GM19452 (cell line): ENCODE measurements around the gene COL24A1.
"Not testable (repeated sequence)": the region's sequence is repeated elsewhere in the genome, so short reads cannot be mapped to it uniquely, and the experiment has no call there.

ENCODE experiments used
- ATAC-seq: cut with Tn5 transposase; IDR thresholded peaks from one replicate; pipeline ENCODE4 v1.9.1; 2021; ENCODE audit not compliant: unreplicated experiment

Gene COL24A1

GRCh38 chr1:85998105-85998855 lies 158.3 kb downstream of the COL24A1 start:
- ATAC-seq = no peak

- no peak for ATAC-seq
Measured at GRCh38 chr1:85992791-85993190, 163.8 kb downstream of the COL24A1 start.

- ATAC-seq = peak; percentile 44
Measured at GRCh38 chr1:85991261-85991660, 165.3 kb downstream of the COL24A1 start.

- peak; percentile 44 for ATAC-seq
Measured at GRCh38 chr1:85984636-85985035, 171.9 kb downstream of the COL24A1 start.

- ATAC-seq = no peak
Measured at GRCh38 chr1:85983316-85983715, 173.3 kb downstream of the COL24A1 start.

- no peak for ATAC-seq
Measured at GRCh38 chr1:85976516-85977205, 179.9 kb downstream of the COL24A1 start.

GRCh38 chr1:85975912-85976371 lies 180.6 kb downstream of the COL24A1 start:
- ATAC-seq = no peak

GRCh38 chr1:85962457-85962856 lies 194.1 kb downstream of the COL24A1 start:
- ATAC-seq = no peak

GRCh38 chr1:85957760-85958159 lies 198.8 kb downstream of the COL24A1 start:
- ATAC-seq = no peak

- not testable (repeated sequence) for ATAC-seq
Measured at GRCh38 chr1:85955218-85955617, 201.4 kb downstream of the COL24A1 start.

GRCh38 chr1:85952460-85952859 lies 204.1 kb downstream of the COL24A1 start:
- no peak for ATAC-seq

- no peak for ATAC-seq
Measured at GRCh38 chr1:85947186-85947585, 209.4 kb downstream of the COL24A1 start.

- no peak for ATAC-seq
Measured at GRCh38 chr1:85943945-85944344, 212.6 kb downstream of the COL24A1 start.

- no peak for ATAC-seq
Measured at GRCh38 chr1:85943526-85943925, 213.0 kb downstream of the COL24A1 start.

- no peak for ATAC-seq
Measured at GRCh38 chr1:85940656-85941306, 215.8 kb downstream of the COL24A1 start.

GRCh38 chr1:85938829-85939228 lies 217.7 kb downstream of the COL24A1 start:
- no peak for ATAC-seq

GRCh38 chr1:85936470-85936869 lies 220.1 kb downstream of the COL24A1 start:
- ATAC-seq = no peak

- ATAC-seq = no peak
Measured at GRCh38 chr1:85936057-85936456, 220.5 kb downstream of the COL24A1 start.

- no peak for ATAC-seq
Measured at GRCh38 chr1:85935234-85935633, 221.3 kb downstream of the COL24A1 start.

GRCh38 chr1:85934516-85934915 lies 222.1 kb downstream of the COL24A1 start:
- no peak for ATAC-seq

- no peak for ATAC-seq
Measured at GRCh38 chr1:85933961-85934360, 222.6 kb downstream of the COL24A1 start.

- ATAC-seq = no peak
Measured at GRCh38 chr1:85911742-85912141, 244.8 kb downstream of the COL24A1 start.
